ENCODE results near the gene KCNK15.

DNA sequence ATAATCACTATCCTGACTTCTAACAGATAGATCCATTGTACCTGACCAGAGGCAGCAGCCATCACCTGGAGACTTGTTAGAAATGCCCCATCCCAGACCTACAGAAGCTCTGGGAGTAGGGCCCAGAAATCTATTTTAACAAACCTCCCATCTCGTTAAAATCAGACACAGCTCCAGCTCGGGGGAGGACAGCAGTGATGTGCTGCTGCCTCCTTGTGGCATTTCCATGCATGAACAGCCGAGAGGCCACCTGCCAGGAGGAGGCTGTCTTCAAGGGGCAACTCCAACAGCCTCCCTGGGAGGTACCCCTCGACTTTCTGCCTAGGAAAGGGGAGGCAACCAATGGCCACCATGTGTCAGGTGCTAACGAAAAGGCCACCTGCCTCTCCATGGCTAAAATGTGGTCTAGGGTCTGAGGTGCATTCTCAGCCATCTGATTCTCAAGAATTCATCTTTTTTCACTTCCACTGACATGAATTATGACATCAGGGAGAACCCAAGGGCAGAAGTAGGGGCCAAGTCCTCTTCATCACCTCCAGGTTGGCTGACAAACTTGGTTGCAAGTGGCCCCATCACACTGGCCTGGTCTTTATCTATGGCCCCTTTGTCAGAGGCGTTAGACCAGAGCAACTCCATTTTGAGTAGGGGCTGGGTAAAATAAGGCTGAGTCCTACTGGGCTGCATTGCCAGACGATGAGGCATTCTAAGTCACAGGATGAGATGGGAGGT is 12.2 kb upstream of the KCNK15 start:
- TF ChIP-seq, protein P1, sequence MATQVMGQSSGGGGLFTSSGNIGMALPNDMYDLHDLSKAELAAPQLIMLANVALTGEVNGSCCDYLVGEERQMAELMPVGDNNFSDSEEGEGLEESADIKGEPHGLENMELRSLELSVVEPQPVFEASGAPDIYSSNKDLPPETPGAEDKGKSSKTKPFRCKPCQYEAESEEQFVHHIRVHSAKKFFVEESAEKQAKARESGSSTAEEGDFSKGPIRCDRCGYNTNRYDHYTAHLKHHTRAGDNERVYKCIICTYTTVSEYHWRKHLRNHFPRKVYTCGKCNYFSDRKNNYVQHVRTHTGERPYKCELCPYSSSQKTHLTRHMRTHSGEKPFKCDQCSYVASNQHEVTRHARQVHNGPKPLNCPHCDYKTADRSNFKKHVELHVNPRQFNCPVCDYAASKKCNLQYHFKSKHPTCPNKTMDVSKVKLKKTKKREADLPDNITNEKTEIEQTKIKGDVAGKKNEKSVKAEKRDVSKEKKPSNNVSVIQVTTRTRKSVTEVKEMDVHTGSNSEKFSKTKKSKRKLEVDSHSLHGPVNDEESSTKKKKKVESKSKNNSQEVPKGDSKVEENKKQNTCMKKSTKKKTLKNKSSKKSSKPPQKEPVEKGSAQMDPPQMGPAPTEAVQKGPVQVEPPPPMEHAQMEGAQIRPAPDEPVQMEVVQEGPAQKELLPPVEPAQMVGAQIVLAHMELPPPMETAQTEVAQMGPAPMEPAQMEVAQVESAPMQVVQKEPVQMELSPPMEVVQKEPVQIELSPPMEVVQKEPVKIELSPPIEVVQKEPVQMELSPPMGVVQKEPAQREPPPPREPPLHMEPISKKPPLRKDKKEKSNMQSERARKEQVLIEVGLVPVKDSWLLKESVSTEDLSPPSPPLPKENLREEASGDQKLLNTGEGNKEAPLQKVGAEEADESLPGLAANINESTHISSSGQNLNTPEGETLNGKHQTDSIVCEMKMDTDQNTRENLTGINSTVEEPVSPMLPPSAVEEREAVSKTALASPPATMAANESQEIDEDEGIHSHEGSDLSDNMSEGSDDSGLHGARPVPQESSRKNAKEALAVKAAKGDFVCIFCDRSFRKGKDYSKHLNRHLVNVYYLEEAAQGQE (IDR thresholded peaks at IDR 0.05; ENCODE audit: borderline replicate concordance): peak; percentile 79
- TF ChIP-seq, protein P1 (CRISPR knock-in tag; IDR thresholded peaks at IDR 0.05; ENCODE audit: low read depth): no peak
- TF ChIP-seq KLF6 (CRISPR knock-in tag; IDR thresholded peaks at IDR 0.05; ENCODE audit: borderline replicate concordance) (no peak), GTF2F1 (IDR thresholded peaks at IDR 0.05; ENCODE audit: low read depth, low read length) (no peak), HNRNPH1 (optimal IDR thresholded peaks at IDR 0.05; ENCODE audit: low read depth, low read length) (no peak), ZNF644 (tag; IDR thresholded peaks at IDR 0.05; ENCODE audit: low read depth) (no peak), RAD21 (CRISPR knock-in tag; conservative IDR thresholded peaks at IDR 0.05 in 1 of 2, IDR thresholded peaks at IDR 0.05 in 1 of 2) (peak; percentile 86 to 88), POLR2A (conservative IDR thresholded peaks at IDR 0.05) (no peak), SIX5 (IDR thresholded peaks at IDR 0.05; ENCODE audit: borderline replicate concordance in 1 of 2, insufficient read depth in 1 of 2, low read depth in 1 of 2, low read length in 2 of 2) (no peak), MCM7 (IDR thresholded peaks at IDR 0.05) (no peak), CHD4 (IDR thresholded peaks at IDR 0.05; ENCODE audit: insufficient read depth, insufficient replicate concordance, low read depth, low read length, poor library complexity, severe bottlenecking) (no peak)
- TF ChIP-seq, protein P2, sequence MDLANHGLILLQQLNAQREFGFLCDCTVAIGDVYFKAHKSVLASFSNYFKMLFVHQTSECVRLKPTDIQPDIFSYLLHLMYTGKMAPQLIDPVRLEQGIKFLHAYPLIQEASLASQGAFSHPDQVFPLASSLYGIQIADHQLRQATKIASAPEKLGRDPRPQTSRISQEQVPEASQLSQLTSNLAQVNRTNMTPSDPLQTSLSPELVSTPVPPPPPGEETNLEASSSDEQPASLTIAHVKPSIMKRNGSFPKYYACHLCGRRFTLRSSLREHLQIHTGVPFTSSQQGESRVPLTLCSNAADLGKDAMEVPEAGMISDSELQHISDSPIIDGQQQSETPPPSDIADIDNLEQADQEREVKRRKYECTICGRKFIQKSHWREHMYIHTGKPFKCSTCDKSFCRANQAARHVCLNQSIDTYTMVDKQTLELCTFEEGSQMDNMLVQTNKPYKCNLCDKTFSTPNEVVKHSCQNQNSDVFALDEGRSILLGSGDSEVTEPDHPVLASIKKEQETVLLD (IDR thresholded peaks at IDR 0.05): no peak
- TF ChIP-seq, protein P3, sequence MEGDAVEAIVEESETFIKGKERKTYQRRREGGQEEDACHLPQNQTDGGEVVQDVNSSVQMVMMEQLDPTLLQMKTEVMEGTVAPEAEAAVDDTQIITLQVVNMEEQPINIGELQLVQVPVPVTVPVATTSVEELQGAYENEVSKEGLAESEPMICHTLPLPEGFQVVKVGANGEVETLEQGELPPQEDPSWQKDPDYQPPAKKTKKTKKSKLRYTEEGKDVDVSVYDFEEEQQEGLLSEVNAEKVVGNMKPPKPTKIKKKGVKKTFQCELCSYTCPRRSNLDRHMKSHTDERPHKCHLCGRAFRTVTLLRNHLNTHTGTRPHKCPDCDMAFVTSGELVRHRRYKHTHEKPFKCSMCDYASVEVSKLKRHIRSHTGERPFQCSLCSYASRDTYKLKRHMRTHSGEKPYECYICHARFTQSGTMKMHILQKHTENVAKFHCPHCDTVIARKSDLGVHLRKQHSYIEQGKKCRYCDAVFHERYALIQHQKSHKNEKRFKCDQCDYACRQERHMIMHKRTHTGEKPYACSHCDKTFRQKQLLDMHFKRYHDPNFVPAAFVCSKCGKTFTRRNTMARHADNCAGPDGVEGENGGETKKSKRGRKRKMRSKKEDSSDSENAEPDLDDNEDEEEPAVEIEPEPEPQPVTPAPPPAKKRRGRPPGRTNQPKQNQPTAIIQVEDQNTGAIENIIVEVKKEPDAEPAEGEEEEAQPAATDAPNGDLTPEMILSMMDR (IDR thresholded peaks at IDR 0.05 in 2 of 3, conservative IDR thresholded peaks at IDR 0.05 in 1 of 3; ENCODE audit: insufficient read depth in 2 of 3, low read depth in 1 of 3, low read length in 3 of 3): peak; percentile 86 to 87 (median 87)
- TF ChIP-seq, protein P4, sequence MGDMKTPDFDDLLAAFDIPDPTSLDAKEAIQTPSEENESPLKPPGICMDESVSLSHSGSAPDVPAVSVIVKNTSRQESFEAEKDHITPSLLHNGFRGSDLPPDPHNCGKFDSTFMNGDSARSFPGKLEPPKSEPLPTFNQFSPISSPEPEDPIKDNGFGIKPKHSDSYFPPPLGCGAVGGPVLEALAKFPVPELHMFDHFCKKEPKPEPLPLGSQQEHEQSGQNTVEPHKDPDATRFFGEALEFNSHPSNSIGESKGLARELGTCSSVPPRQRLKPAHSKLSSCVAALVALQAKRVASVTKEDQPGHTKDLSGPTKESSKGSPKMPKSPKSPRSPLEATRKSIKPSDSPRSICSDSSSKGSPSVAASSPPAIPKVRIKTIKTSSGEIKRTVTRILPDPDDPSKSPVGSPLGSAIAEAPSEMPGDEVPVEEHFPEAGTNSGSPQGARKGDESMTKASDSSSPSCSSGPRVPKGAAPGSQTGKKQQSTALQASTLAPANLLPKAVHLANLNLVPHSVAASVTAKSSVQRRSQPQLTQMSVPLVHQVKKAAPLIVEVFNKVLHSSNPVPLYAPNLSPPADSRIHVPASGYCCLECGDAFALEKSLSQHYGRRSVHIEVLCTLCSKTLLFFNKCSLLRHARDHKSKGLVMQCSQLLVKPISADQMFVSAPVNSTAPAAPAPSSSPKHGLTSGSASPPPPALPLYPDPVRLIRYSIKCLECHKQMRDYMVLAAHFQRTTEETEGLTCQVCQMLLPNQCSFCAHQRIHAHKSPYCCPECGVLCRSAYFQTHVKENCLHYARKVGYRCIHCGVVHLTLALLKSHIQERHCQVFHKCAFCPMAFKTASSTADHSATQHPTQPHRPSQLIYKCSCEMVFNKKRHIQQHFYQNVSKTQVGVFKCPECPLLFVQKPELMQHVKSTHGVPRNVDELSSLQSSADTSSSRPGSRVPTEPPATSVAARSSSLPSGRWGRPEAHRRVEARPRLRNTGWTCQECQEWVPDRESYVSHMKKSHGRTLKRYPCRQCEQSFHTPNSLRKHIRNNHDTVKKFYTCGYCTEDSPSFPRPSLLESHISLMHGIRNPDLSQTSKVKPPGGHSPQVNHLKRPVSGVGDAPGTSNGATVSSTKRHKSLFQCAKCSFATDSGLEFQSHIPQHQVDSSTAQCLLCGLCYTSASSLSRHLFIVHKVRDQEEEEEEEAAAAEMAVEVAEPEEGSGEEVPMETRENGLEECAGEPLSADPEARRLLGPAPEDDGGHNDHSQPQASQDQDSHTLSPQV (IDR thresholded peaks at IDR 0.05): no peak
